Parathyroid adenoma (tissue), 2 donors: ENCODE results near the gene ERC1.
"Not testable (repeated sequence)": the region's sequence is repeated elsewhere in the genome, so short reads cannot be mapped to it uniquely, and the experiment has no call there.

Experiments
- H2AFZ ChIP-seq: fragments of 300-600 bp; sonication (generic); one replicate; pipeline ENCODE4 v1.7.0; 2017; ENCODE audit warnings: antibody characterized with exemption, mild to moderate bottlenecking
- H3K27ac ChIP-seq: fragments of 300-600 bp; sonication (generic); one replicate; pipeline ENCODE4 v1.7.0; 2017
- H3K27me3 ChIP-seq: fragments of 300-600 bp; sonication (generic); one replicate; pipeline ENCODE4 v1.7.0; 2017; ENCODE audit warnings: low read length; ENCODE audit not compliant: control insufficient read depth, insufficient read depth
- H3K36me3 ChIP-seq: fragments of 300-600 bp; sonication (generic); one replicate; pipeline ENCODE4 v1.7.0; 2017; ENCODE audit warnings: low read length; ENCODE audit not compliant: control insufficient read depth, insufficient read depth
- H3K4me1 ChIP-seq: fragments of 300-600 bp; sonication (generic); one replicate; pipeline ENCODE4 v1.7.0; 2017; ENCODE audit warnings: control low read depth
- H3K4me2 ChIP-seq: fragments of 300-600 bp; sonication (generic); one replicate; pipeline ENCODE4 v1.7.0; 2017; ENCODE audit warnings: low read length
- H3K4me3 ChIP-seq: fragments of 300-600 bp; sonication (generic); one replicate; pipeline ENCODE4 v1.7.0; 2017; ENCODE audit warnings: low read depth, low read length
- H3K79me2 ChIP-seq: fragments of 300-600 bp; sonication (generic); one replicate; pipeline ENCODE4 v1.7.0; 2017; ENCODE audit warnings: control low read depth
- H3K9ac ChIP-seq: fragments of 300-600 bp; sonication (generic); one replicate; pipeline ENCODE4 v1.7.0; 2017; ENCODE audit warnings: mild to moderate bottlenecking
- H3K9me3 ChIP-seq: fragments of 300-600 bp; sonication (generic); one replicate; pipeline ENCODE4 v1.7.0; 2017; ENCODE audit warnings: low read length; ENCODE audit not compliant: control insufficient read depth
- TF ChIP-seq, protein P1 (sequence below): fragments of 300-600 bp; sonication (generic); IDR thresholded peaks from one replicate; pipeline ENCODE4 v1.7.0; 2017; ENCODE audit warnings: antibody characterized with exemption, mild to moderate bottlenecking
- donor health status: primary hyperparathyroidism.

The ERC1 gene

DNA sequence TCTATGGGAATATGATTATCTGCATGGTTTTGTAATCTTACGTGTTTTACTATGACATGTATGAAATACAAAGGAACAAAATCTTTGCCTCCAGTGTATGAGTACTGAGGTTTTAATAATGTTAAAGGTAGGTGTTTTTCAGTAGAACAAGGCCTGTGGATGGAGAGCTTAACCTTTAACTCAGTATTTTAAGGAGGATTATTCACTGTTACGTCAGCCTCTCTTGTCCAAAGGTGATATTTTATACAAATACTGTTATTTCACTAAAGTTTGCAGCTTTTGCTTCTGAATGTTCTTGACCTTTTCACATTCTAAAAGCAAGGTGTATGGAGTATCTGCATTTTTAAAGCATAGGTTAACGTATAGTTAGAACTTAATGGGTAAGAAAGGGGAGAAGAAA lies 195.3 kb downstream of the ERC1 start:
- H3K4me3 ChIP-seq, result no peak overlapping the region
- no peaks in the 10 kb centered on the region for H3K36me3 ChIP-seq
- no peaks in the 10 kb centered on the region for H3K27me3 ChIP-seq
- H3K4me2 ChIP-seq, result no peak overlapping the region
- TF ChIP-seq, protein P1, sequence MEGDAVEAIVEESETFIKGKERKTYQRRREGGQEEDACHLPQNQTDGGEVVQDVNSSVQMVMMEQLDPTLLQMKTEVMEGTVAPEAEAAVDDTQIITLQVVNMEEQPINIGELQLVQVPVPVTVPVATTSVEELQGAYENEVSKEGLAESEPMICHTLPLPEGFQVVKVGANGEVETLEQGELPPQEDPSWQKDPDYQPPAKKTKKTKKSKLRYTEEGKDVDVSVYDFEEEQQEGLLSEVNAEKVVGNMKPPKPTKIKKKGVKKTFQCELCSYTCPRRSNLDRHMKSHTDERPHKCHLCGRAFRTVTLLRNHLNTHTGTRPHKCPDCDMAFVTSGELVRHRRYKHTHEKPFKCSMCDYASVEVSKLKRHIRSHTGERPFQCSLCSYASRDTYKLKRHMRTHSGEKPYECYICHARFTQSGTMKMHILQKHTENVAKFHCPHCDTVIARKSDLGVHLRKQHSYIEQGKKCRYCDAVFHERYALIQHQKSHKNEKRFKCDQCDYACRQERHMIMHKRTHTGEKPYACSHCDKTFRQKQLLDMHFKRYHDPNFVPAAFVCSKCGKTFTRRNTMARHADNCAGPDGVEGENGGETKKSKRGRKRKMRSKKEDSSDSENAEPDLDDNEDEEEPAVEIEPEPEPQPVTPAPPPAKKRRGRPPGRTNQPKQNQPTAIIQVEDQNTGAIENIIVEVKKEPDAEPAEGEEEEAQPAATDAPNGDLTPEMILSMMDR, result no peak
- H3K9ac ChIP-seq, result no peak overlapping the region
- H3K27ac ChIP-seq, result no peak overlapping the region
- no peak overlapping the region for H2AFZ ChIP-seq
- no peaks in the 10 kb centered on the region for H3K4me1 ChIP-seq
- no peaks in the 10 kb centered on the region for H3K9me3 ChIP-seq
- H3K79me2 ChIP-seq, result no peaks in the 10 kb centered on the region

DNA sequence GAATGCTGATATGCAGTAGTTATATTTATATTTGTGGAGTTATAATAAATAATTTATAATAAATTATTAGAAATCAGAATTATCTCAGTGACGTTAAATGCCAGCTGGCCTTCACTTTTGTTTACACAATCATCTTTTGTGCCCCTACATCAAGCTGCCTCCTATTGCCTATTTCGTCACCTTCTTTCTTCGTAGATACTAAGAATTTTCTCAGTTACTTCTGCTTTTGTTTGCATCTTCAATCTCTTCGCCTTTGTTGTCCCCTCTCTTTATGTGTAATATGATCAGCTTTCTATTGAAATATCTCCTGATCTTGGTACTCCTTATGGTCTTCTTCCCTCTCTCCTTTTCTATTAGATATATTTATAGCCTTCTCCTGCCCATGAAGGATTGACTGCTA lies 197.0 kb downstream of the ERC1 start:
- H3K9me3 ChIP-seq, result no peaks in the 10 kb centered on the region
- no peak overlapping the region for H3K4me2 ChIP-seq
- no peak overlapping the region for H2AFZ ChIP-seq
- no peak overlapping the region for H3K4me3 ChIP-seq
- no peak overlapping the region for H3K9ac ChIP-seq
- no peaks in the 10 kb centered on the region for H3K79me2 ChIP-seq
- H3K27ac ChIP-seq, result no peak overlapping the region
- TF ChIP-seq, protein P1, result no peak
- H3K36me3 ChIP-seq, result no peaks in the 10 kb centered on the region
- H3K27me3 ChIP-seq, result no peaks in the 10 kb centered on the region
- no peaks in the 10 kb centered on the region for H3K4me1 ChIP-seq

DNA sequence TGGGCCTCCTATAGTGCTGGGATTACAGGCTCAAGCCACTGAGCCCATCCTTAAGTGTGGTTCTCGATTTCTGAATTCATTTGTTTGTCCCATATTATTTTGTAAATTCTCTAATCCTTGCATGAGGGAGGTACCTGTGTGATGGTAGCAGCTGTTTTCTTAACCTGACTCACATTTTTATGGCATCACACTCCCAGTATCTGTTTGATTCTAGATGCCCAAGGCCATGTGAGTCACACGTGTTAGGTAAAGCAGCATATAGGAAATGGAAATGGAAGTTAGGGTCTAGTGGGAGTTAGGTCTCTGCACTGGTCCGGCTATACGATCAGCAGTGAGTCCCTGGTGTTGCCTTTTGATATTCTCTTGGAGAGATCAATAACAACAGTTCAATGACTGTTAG lies 198.1 kb downstream of the ERC1 start:
- Histone ChIP-seq H3K4me2 (no peak overlapping the region), H3K79me2 (peaks cover 3% of the 10 kb centered on the region), H3K27me3 (no peaks in the 10 kb centered on the region), H3K4me1 (no peaks in the 10 kb centered on the region), H3K9me3 (no peaks in the 10 kb centered on the region), H3K9ac (no peak overlapping the region), H2AFZ (no peak overlapping the region), H3K36me3 (no peaks in the 10 kb centered on the region), H3K4me3 (no peak overlapping the region), H3K27ac (no peak overlapping the region)
- TF ChIP-seq, protein P1, result no peak

DNA sequence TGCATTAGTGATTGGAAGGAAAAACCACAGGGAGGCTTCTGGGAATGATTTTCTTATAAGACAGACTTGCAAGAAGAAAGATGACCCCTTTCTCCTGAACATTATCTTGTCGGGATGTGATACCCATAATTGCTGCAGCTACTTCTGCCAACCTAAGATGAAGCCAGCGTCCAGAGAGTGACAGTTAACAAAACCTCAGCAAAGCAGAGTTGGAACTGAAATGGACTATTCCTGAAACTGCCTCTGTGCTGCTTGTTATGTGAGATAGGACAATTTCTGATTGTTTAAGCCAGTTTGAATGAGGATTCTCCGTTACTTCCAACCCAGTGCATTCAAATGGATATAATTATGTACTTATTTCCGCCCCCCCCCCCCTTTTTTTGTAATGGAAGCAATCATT lies 204.5 kb downstream of the ERC1 start:
- Histone ChIP-seq H3K4me1 (no peaks in the 10 kb centered on the region), H3K4me3 (no peak overlapping the region), H3K9me3 (no peaks in the 10 kb centered on the region), H3K36me3 (no peaks in the 10 kb centered on the region), H3K4me2 (no peak overlapping the region), H3K27ac (no peak overlapping the region), H3K27me3 (no peaks in the 10 kb centered on the region), H3K9ac (no peak overlapping the region), H3K79me2 (peaks cover 8% of the 10 kb centered on the region), H2AFZ (no peak overlapping the region)
- TF ChIP-seq, protein P1, result no peak

DNA sequence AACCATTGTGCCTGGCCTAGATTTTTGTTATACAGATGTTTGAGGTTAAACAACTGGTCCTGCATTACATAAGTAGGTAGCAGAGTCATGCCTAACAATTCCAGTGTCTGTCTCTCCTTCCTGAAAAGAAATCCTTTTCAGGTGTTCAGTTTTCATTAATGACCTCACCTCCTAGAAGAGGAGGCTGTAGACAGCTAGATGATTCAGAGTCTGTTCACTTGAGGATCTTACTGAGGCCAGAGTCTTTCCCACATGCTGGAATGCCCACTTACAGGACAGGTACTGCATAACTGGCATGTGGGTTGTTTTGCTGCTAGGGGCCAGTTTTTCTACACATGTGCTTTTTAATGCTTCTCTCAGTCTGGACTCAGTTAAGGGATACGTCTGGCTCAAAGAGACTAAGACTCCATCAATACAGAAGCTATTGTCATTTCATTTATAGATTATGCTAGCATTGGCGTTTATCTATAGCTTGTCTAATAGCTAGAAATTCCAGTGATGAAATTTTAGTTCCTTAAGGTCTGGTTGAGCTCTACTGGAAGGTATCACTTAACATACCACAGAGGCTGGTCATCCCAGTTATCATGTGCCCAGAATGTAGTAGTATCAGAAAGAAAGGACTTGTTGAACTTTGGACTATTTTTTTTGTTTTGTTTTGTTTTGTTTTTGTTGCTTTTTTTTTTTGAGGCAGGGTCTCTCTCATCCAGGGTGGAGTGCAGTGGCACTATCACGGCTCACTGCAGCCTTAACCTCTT lies 206.4 kb downstream of the ERC1 start:
- H3K27ac ChIP-seq, result no peak overlapping the region
- TF ChIP-seq, protein P1, result no peak
- peaks cover 9% of the 10 kb centered on the region for H3K4me1 ChIP-seq
- H2AFZ ChIP-seq, result no peak overlapping the region
- no peaks in the 10 kb centered on the region for H3K9me3 ChIP-seq
- H3K9ac ChIP-seq, result no peak overlapping the region
- no peaks in the 10 kb centered on the region for H3K27me3 ChIP-seq
- H3K4me3 ChIP-seq, result no peak overlapping the region
- no peaks in the 10 kb centered on the region for H3K36me3 ChIP-seq
- H3K4me2 ChIP-seq, result no peak overlapping the region
- H3K79me2 ChIP-seq, result peaks cover 8% of the 10 kb centered on the region

DNA sequence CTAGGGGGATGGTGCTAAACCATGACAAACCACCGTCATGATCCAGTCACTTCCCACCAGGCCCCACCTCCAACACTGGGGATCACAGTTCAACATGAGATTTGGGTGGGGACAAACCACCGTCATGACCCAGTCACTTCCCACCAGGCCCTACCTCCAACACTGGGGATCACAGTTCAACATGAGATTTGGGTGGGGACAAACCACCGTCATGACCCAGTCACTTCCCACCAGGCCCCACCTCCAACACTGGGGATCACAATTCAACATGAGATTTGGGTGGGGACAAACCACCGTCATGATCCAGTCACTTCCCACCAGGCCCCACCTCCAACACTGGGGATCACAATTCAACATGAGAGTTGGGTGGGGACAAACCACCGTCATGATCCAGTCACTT lies 207.8 kb downstream of the ERC1 start:
- not testable (repeated sequence) for H3K9ac ChIP-seq, H3K9me3 ChIP-seq, H2AFZ ChIP-seq, H3K36me3 ChIP-seq, H3K4me2 ChIP-seq, H3K27me3 ChIP-seq, H3K4me3 ChIP-seq, H3K27ac ChIP-seq, H3K79me2 ChIP-seq
- peaks cover 19% of the 10 kb centered on the region for H3K4me1 ChIP-seq
